ENCODE results near the gene RNASE7.

- TF ChIP-seq CTCF (IDR thresholded peaks at IDR 0.05; ENCODE audit: low read depth, low read length, poor library complexity, severe bottlenecking) (no peak), EZH2phosphoT487 (IDR thresholded peaks at IDR 0.05; ENCODE audit: borderline replicate concordance, low read length) (no peak)
Observed at GRCh38 chr14:21081521-21082142, 39.5 kb downstream of the RNASE7 start.

Data from DOHH2 (cell line).